ENCODE results near the gene ZSCAN5B. TPM values are rescaled to one million over a fixed set of nuclear protein-coding genes. Genes with fewer than 3 reads are reported as not detected.
A peak's percentile ranks its signal among the peaks of the same experiment; 100 is the strongest.

ZSCAN5B gene
- total and polyA plus RNA-seq, 2 of the 8 experiments (the other 6 are each of a cell fraction or from before 2014, with no cell fraction given) = not detected

- TF ChIP-seq EZH2 (IDR thresholded peaks at IDR 0.05; ENCODE audit: low read depth, low read length, severe bottlenecking) = no peak
- no peak for TF ChIP-seq SAP30 (IDR thresholded peaks at IDR 0.05; ENCODE audit: insufficient read depth, insufficient replicate concordance, low read length)
- TF ChIP-seq SP4 (IDR thresholded peaks at IDR 0.05; ENCODE audit: low read length) = no peak
- no peak for TF ChIP-seq RAD21 (IDR thresholded peaks at IDR 0.05 in 1 of 2, conservative IDR thresholded peaks at IDR 0.05 in 1 of 2; ENCODE audit: low read depth in 2 of 2, low read length in 2 of 2)
- TF ChIP-seq POU5F1 (IDR thresholded peaks at IDR 0.05; ENCODE audit: low read depth, low read length) = no peak
- no peak for TF ChIP-seq CTBP2 (IDR thresholded peaks at IDR 0.05; ENCODE audit: borderline replicate concordance, insufficient read depth, insufficient read length, low read length)
- no peak for TF ChIP-seq SRF (IDR thresholded peaks at IDR 0.05; ENCODE audit: low read depth, low read length)
- TF ChIP-seq RNF2 (IDR thresholded peaks at IDR 0.05; ENCODE audit: borderline replicate concordance, low read depth, low read length, missing control alignments, poor library complexity, severe bottlenecking) = no peak
- TF ChIP-seq CBX5 (IDR thresholded peaks at IDR 0.05; ENCODE audit: low read depth, low read length) = no peak
- TF ChIP-seq CHD2 (IDR thresholded peaks at IDR 0.05; ENCODE audit: low read length) = no peak
- TF ChIP-seq TEAD4 (IDR thresholded peaks at IDR 0.05; ENCODE audit: low read depth, low read length) = no peak
- no peak for TF ChIP-seq TCF12 (IDR thresholded peaks at IDR 0.05; ENCODE audit: low read depth, low read length)
- TF ChIP-seq POLR2AphosphoS5 (IDR thresholded peaks at IDR 0.05; ENCODE audit: low read depth, low read length) = 0 out of 2 replicates have a peak, but pooled peaks have one; percentile 8
- TF ChIP-seq EGR1 (IDR thresholded peaks at IDR 0.05; ENCODE audit: borderline replicate concordance, low read depth, low read length) = no peak
- TF ChIP-seq CBX8 (IDR thresholded peaks at IDR 0.05; ENCODE audit: borderline replicate concordance, low read depth, low read length) = no peak
- peak; percentile 48; the same call in 1 of the 2 replicates for TF ChIP-seq PHF8 (conservative IDR thresholded peaks at IDR 0.05; ENCODE audit: low read depth, low read length)
- no peak for TF ChIP-seq JUN (IDR thresholded peaks at IDR 0.05; ENCODE audit: low read depth, low read length)
- TF ChIP-seq HDAC2 (IDR thresholded peaks at IDR 0.05; ENCODE audit: borderline replicate concordance in 1 of 2, low read depth in 2 of 2, low read length in 2 of 2) = no peak
- peak; percentile 60 for TF ChIP-seq MAX (IDR thresholded peaks at IDR 0.05)
- no peak for TF ChIP-seq RXRA (IDR thresholded peaks at IDR 0.05; ENCODE audit: insufficient read depth, low read depth, low read length)
- TF ChIP-seq SIN3A (conservative IDR thresholded peaks at IDR 0.05 in 1 of 2, IDR thresholded peaks at IDR 0.05 in 1 of 2; ENCODE audit: low read depth in 1 of 2, low read length in 2 of 2) = no peak
These were observed 19.7 kb upstream of the ZSCAN5B start (continued) for GRCh38 chr19:56217039-56217949.

Data from H1 (cell line).